Measurements from ENCODE around the gene ATP4B. TPM values are rescaled to one million over a fixed set of nuclear protein-coding genes. Genes with fewer than 3 reads are reported as not detected.

Gene ATP4B
- total RNA-seq, 2 donors from 2014 or later, result not detected

DNA sequence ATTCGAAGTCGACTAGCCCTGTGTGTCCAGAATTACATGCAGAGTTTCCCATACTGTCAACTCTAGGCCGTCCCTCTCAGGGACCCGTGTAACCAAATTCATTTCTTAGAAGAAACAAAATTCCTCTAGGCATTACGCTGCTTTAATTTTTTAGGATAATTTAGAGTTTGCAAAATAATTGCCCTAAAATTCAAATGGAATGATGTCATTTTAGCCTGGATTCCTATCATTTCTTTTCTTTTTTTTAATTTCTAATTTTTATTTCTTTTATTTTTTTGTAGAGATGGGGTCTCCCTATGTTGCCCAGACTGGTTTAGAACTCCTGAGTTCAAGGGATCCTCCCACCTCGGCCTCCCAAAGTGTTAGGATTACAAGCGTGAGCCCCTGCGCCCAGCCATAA is 1.3 kb upstream of the ATP4B start:
- no peak overlapping the region for H3K9ac ChIP-seq (ENCODE audit: low read depth in 2 of 2, low read length in 2 of 2)
- TF ChIP-seq CTCF (IDR thresholded peaks at IDR 0.05), result no peak
- intact Hi-C loops (cut with DNase I), result no loop called here
- no peaks in the 10 kb centered on the region for H3K9me3 ChIP-seq
- DNase-seq, result no peak
- H3K27ac ChIP-seq, result no peak overlapping the region
- no peak overlapping the region for H3K4me3 ChIP-seq
- H3K4me1 ChIP-seq, result no peaks in the 10 kb centered on the region
- H3K27me3 ChIP-seq, result no peaks in the 10 kb centered on the region
- H3K36me3 ChIP-seq, result no peaks in the 10 kb centered on the region

GRCh38 chr13:113658836-113659235 is 838 bp upstream of the ATP4B start:
- Histone ChIP-seq H3K9ac (ENCODE audit: low read depth in 2 of 2, low read length in 2 of 2) (no peak overlapping the region), H3K27me3 (no peaks in the 10 kb centered on the region), H3K9me3 (no peaks in the 10 kb centered on the region), H3K4me3 (no peak overlapping the region), H3K4me1 (no peaks in the 10 kb centered on the region), H3K27ac (no peak overlapping the region), H3K36me3 (no peaks in the 10 kb centered on the region)
- no peak for TF ChIP-seq CTCF (IDR thresholded peaks at IDR 0.05)
- intact Hi-C loops (cut with DNase I), result no loop called here
- no peak for DNase-seq

DNA sequence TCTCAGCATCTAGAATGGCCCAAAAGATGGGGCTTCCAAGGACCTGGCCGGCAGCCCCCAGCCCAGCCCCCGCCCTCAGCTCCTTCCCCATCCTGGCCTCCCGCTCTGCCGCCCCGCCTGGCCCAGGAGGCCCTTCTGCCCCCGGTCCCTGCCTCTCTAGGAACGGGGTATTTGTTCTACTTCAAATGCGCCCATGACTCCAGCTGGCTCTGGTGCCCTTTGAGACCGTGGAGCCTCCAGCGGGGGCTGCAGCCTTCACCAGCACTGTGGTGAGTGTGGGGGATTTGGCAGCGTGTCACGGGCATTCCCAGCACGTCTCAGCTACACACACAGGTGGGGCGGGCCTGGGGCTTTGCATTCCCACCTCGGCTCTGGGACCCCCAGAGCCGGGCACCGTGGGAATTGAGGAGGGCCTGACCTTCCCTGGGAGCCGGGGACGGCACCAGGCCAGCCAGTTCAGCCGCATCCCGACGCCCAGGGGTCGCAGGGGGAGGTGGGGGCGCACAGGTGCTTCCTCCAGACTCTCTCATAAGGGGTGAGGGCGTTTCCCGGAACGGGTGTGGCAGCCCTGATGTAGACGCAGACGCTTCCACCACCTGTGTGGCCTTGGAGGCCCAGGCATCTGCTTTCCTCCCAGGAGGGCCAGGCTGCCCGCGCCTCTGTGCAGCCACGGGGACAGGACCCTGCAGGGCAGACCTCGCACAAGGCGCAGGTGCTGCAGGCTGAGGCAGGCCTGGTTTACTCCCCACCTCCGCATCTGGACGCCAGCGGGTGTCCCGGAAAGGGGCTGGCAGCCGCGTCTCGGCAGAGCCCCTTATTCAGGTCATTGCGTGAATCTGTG is 947 bp downstream of the ATP4B start:
- intact Hi-C loops (cut with DNase I), result no loop called here
- Histone ChIP-seq H3K9me3 (no peaks in the 10 kb centered on the region), H3K27me3 (no peaks in the 10 kb centered on the region), H3K9ac (ENCODE audit: low read depth in 2 of 2, low read length in 2 of 2) (no peak overlapping the region), H3K4me3 (no peak overlapping the region), H3K27ac (no peak overlapping the region), H3K36me3 (no peaks in the 10 kb centered on the region), H3K4me1 (no peaks in the 10 kb centered on the region)
- TF ChIP-seq CTCF (IDR thresholded peaks at IDR 0.05), result no peak
- DNase-seq, result no peak

DNA sequence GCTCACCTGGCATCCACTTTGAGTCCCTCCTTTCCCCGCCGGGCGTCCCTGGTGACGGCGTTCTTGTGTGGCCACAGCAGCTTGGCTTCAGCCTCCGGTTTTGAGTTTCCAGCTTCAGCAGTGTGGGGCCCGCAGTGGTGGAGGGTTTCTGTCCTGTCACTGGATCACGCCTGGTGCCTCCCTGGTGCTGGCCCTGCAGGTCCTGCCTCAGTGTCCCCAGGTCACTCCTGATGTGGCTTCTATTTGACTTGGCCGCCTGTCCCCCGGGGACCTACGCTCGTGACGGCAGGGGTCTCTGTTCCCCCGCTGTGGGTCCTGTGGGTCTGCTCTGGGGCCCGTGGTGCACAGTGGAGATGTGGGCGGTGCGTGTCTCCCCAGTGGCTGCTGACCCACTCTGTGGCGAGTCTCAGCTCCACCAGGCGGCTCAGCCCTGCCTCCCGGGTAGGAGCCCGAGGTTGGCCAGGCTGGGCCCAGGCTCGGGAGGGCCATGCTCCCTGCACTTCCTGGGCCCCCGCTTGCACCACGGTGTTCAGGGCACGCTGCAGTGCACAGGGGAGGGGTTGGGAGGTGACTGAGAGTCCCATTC is 1.9 kb downstream of the ATP4B start:
- intact Hi-C loops (cut with DNase I), result no loop called here
- H3K9ac ChIP-seq (ENCODE audit: low read depth in 2 of 2, low read length in 2 of 2), result no peak overlapping the region
- H3K9me3 ChIP-seq, result no peaks in the 10 kb centered on the region
- TF ChIP-seq CTCF (IDR thresholded peaks at IDR 0.05), result no peak
- H3K27ac ChIP-seq, result no peak overlapping the region
- H3K4me3 ChIP-seq, result no peak overlapping the region
- no peaks in the 10 kb centered on the region for H3K36me3 ChIP-seq
- H3K4me1 ChIP-seq, result no peaks in the 10 kb centered on the region
- DNase-seq, result no peak
- no peaks in the 10 kb centered on the region for H3K27me3 ChIP-seq

DNA sequence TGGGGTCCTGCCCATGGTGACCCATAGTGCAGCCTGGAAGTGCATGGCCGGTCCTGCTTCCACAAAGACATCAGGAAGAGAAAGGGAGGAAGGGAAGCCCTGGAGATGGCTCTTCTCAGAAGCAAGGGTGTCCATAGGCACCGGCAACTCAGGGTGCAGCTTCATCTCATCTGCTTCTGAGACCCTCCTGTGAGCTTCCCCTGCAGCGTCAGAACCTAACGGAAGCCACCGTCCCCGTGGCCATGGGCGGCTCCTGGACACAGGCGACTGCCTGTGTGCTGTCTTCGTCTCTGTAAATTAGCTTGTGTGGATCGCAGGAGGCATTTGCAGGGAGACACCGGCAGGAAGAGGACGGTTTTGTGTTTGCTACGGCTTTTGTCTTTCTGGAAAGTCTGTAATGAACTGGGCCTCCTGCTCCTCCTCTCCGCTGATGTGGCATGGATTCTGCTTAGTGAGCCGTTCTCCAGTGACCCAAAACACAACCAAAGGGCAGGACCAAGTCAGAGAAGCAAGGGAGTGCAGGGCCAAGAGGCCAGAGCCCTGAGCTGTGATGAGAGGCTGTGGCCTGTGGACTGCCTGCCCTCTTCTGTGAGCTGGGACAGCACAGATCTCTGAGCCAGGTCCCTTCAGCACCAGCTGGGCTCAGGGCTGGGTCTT is 2.5 kb downstream of the ATP4B start:
- Histone ChIP-seq H3K4me1 (no peaks in the 10 kb centered on the region), H3K27ac (no peak overlapping the region), H3K36me3 (no peaks in the 10 kb centered on the region), H3K9me3 (no peaks in the 10 kb centered on the region), H3K4me3 (no peak overlapping the region), H3K9ac (ENCODE audit: low read depth in 2 of 2, low read length in 2 of 2) (no peak overlapping the region), H3K27me3 (no peaks in the 10 kb centered on the region)
- intact Hi-C loops (cut with DNase I), result no loop called here
- TF ChIP-seq CTCF (IDR thresholded peaks at IDR 0.05), result no peak
- DNase-seq, result no peak

Data from colonic mucosa (tissue), 4 donors.